Osteocyte (in vitro differentiated cells): ENCODE data around the gene CLDN16. TPM values are rescaled to one million over a fixed set of nuclear protein-coding genes. Genes with fewer than 3 reads are reported as not detected.
A peak's percentile ranks its signal among the peaks of the same experiment; 100 is the strongest.

Source experiments
- DNase-seq: peaks from one replicate; pipeline ENCODE4 v3.0.0; 2021; ENCODE audit warnings: mixed read lengths; ENCODE audit not compliant: unreplicated experiment; ENCODE audit errors: extremely low spot score
- H3K27ac Mint-ChIP-seq: one replicate; pipeline ENCODE4 v1.8.0; 2021; ENCODE audit warnings: mild to moderate bottlenecking, mixed read lengths; ENCODE audit not compliant: unreplicated experiment
- H3K27me3 Mint-ChIP-seq: one replicate; pipeline ENCODE4 v1.8.0; 2021; ENCODE audit warnings: mixed read lengths; ENCODE audit not compliant: unreplicated experiment
- H3K36me3 Mint-ChIP-seq: one replicate; pipeline ENCODE4 v1.8.0; 2021; ENCODE audit warnings: mixed read lengths; ENCODE audit not compliant: unreplicated experiment
- H3K4me1 Mint-ChIP-seq: one replicate; pipeline ENCODE4 v1.8.0; 2021; ENCODE audit warnings: mixed read lengths; ENCODE audit not compliant: unreplicated experiment
- H3K4me3 Mint-ChIP-seq: one replicate; pipeline ENCODE4 v1.8.0; 2021; ENCODE audit warnings: mild to moderate bottlenecking, moderate library complexity, mixed read lengths; ENCODE audit not compliant: unreplicated experiment
- H3K9me3 Mint-ChIP-seq: one replicate; pipeline ENCODE4 v1.8.0; 2021; ENCODE audit warnings: mixed read lengths; ENCODE audit not compliant: unreplicated experiment
- CTCF ChIP-seq: fragments of 200-600 bp; sonication (generic); IDR thresholded peaks from 2 replicates; pipeline ENCODE4 v1.5.0; 2021; ENCODE audit warnings: antibody characterized with exemption, mild to moderate bottlenecking, moderate library complexity
- total RNA-seq: library from RNA; stranded (reverse); gene quantifications from 2 replicates; pipeline ENCODE4 v1.2.1, GENCODE V29; 2021

Gene CLDN16
- total RNA-seq, 1 donor from 2014 or later: not detected

GRCh38 chr3:190424478-190425439 is 36.8 kb downstream of the CLDN16 start:
- peaks cover 5% of the 10 kb centered on the region for H3K4me1 Mint-ChIP-seq
- peak; percentile 76 for TF ChIP-seq CTCF
- H3K27me3 Mint-ChIP-seq: no peaks in the 10 kb centered on the region
- no peaks in the 10 kb centered on the region for H3K9me3 Mint-ChIP-seq
- no peaks in the 10 kb centered on the region for H3K36me3 Mint-ChIP-seq
- peak overlapping the region; percentile 36 for H3K27ac Mint-ChIP-seq
- peak overlapping the region; percentile 42 for H3K4me3 Mint-ChIP-seq
- no peak for DNase-seq

GRCh38 chr3:190425833-190426232 is 37.9 kb downstream of the CLDN16 start:
- TF ChIP-seq CTCF: no peak
- Mint-ChIP-seq H3K9me3 (no peaks in the 10 kb centered on the region), H3K4me3 (no peak overlapping the region), H3K4me1 (peaks cover 5% of the 10 kb centered on the region), H3K27me3 (no peaks in the 10 kb centered on the region), H3K27ac (no peak overlapping the region), H3K36me3 (no peaks in the 10 kb centered on the region)
- no peak for DNase-seq

DNA sequence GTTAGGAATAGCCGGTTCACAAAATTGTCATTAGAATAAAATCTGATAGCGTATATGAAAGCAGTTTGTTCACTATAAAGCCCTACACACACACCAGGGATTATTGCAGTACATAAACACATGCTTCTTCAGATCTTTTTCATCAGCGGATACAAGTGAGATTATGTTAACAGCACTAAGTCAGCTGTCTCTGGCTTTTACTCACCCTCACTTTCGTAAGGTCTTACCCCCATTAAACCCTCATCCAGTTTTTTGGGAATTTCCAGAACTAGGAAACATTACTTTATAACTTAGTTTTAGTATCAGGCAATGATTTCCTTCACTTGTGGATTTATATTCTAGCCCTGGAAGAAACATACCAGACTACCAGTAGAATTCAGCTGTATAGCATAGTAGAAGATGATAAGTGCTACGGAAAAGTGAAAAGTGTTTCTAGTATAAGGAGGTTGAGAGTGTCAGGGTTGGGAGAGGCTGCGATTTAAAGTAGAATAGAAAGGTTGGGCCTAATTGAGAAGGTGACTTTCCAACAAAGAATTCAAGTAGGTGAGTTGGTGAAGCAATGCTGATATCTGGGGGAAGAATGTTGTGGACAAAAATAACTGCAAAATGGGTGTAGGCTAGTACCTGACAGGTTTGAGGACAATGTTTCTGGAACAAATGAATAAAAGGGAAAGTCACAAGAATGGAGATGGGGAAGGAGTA is 39.0 kb downstream of the CLDN16 start:
- no peaks in the 10 kb centered on the region for H3K27me3 Mint-ChIP-seq
- H3K27ac Mint-ChIP-seq: no peak overlapping the region
- no peak for DNase-seq
- no peaks in the 10 kb centered on the region for H3K9me3 Mint-ChIP-seq
- no peaks in the 10 kb centered on the region for H3K36me3 Mint-ChIP-seq
- H3K4me3 Mint-ChIP-seq: no peak overlapping the region
- no peak for TF ChIP-seq CTCF
- H3K4me1 Mint-ChIP-seq: peaks cover 5% of the 10 kb centered on the region

DNA sequence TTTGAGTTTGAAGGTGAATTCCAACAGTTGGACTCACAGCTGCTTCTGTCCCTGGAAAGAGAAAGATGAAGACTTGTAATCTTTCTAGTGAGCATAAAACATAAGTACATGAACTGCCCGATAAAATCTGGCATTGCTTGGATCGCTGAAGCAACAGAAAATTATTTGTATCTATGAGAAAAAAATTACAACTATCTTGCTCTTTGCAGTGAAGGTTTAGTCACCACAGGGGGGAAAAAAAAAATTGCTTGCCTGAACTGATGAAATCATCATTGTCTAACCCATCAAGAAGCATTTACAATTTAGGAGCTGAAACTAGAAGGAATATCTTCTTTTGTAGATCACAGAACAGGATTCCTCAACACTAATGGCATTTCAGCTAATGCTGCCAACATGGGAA is 41.7 kb downstream of the CLDN16 start:
- H3K36me3 Mint-ChIP-seq: peaks cover 3% of the 10 kb centered on the region
- TF ChIP-seq CTCF: no peak
- no peaks in the 10 kb centered on the region for H3K27me3 Mint-ChIP-seq
- no peak overlapping the region for H3K27ac Mint-ChIP-seq
- peaks cover 8% of the 10 kb centered on the region for H3K9me3 Mint-ChIP-seq
- DNase-seq: no peak
- H3K4me1 Mint-ChIP-seq: peaks cover 9% of the 10 kb centered on the region
- no peak overlapping the region for H3K4me3 Mint-ChIP-seq

- peaks cover 8% of the 10 kb centered on the region for H3K9me3 Mint-ChIP-seq
- DNase-seq: no peak
- H3K27ac Mint-ChIP-seq: no peak overlapping the region
- no peaks in the 10 kb centered on the region for H3K27me3 Mint-ChIP-seq
- H3K4me3 Mint-ChIP-seq: no peak overlapping the region
- no peak for TF ChIP-seq CTCF
- peaks cover 15% of the 10 kb centered on the region for H3K4me1 Mint-ChIP-seq
- peaks cover 3% of the 10 kb centered on the region for H3K36me3 Mint-ChIP-seq
Measured at GRCh38 chr3:190430906-190431305, 42.9 kb downstream of the CLDN16 start.
